Dedifferentiated amniotic fluid mesenchymal stem cell (primary cell): Measurements from ENCODE around the gene NEDD8.

Experiments used
- DNase-seq: peaks from one replicate; pipeline ENCODE4 v3.0.0-alpha.2; 2016; ENCODE audit errors: extremely low spot score

NEDD8 gene

DNA sequence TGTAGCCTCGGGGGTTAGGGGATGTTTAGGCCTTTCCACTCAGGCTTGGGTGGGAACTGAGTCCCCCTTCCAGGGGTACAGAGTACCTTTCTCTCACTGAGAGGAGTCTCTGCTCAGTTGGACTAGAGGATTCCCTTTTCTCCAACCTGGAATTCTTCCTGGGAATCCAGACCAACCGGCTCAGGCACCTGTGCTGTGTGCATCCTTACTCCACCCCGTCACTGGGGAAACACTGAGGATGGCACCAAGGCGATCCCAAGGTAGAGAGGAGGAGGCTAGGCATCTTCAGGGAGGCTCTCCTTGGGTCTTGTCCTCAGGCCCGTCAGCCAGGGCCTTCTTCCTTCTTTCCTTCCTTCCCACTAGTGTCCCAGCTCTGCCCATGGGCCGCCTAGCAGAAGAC lies 31.7 kb upstream of the NEDD8 start:
- DNase-seq: no peak

DNA sequence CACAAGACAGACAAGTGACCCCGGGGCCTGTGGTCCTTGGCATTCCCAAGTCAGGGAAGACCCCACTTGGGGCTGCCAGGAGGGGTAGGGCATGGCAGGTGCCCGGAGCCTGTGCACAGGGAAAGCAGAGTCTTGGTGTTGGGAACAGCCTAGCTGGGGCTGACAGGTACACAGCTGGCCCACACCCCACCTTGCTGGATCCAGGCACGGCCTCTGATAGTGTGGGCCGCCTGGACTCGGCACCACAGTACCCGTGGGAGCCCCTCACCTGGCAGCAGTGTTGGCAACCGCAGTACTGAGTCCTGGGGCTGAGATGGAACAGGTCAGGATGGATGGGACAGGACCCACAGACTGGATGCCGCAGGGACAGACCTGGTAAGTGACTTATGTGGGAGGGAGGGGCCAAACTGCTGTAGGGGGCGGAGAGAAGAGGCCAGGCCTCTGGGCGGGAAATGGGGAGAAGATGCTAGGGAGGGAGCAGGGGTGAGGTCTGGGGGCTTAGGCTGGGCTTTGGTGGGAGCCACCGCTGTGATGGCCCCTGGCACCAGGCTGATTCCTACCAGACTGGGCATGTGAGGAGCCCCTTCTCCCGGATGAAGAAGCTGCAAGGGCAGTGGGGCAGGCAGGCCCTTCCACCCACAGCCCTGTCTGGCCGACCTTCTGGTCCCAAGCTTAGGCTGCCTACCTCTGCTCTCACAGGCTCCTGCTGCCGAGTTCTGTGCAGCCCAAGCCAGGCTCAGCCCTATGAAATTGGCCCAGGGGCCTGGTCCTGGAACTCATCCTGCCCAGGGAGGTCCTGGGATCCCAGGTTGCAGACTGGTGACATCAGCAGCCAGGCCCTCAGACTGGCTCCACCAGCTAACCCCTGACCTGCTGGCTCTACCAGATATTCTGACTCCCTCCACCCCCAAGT lies 30.9 kb upstream of the NEDD8 start, which contains the start of gene TGM1:
TGM1 (minus strand) TSS at position 357 of the 913 bp plus-strand sequence. CDS start 825 bp downstream, outside the sequence.
- DNase-seq: no peak

DNA sequence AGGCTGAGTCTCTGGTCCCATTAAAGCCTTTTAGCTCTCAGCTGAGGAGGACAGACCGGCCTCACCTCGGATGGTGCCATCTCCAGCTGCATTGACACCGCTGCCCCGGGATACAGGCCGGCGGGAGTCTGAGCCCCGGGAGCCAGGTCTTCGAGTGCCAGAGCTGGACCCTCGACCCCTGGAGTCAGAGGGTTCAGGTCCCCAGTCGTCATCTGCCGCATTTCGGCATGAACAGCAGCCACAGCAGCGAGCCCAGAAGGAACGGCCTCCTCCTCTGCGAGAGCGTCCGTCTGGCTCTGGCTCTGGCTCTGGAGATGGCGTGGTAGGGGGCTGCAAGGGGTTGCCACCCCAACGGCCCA lies 29.8 kb upstream of the NEDD8 start:
- no peak for DNase-seq

DNA sequence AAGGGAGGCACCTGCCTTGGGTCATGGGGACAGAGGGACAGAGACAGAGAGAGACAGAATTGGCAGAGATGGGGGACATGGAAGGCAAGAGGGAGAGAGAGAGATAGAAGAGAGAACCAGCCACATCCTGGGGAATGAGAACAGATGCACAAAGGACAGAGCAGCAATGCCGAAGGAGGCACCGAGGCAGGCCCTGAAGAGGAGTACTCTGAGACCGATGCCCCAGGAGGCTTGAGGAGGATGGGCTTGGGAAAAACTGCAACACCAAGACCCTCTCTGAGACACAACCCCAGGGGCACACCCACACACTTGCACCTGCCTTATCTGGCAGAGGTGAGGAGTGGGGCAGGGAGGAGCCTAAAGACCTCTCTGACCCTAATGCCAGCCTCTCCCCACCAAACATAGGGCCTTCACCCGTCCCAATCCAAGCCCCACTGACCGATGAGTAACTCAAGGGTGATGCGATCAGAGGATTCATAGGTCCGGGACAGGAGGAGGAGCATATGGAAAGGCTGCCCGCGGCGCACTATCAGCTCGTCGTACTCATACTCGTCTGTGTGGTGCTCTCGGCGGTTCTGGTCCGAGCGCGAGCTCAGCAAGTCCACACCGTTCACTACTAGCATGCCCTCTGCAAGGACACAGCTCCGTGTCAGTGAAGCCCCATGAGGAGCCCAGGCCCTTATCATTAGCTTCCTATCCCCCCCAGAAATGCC lies 29.2 kb upstream of the NEDD8 start:
- DNase-seq: no peak

DNA sequence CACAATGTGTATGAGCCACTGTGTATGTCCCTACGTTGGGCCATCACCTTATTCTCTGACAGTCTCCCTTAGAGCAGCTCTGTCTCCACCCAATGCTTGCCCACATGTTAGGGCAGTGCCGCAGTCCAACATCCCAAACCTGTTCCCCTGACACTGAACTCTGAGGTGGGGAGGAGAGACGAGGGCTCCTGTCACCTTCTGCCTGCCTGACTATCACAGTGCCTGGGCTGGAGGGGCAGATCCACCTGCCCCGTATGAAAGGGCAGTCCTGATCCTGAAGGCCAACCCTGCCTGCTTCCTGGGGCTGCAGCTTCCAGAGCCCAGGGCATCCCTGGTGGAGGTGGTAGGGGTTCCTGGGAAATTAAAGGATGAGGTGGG lies 28.6 kb upstream of the NEDD8 start:
- no peak for DNase-seq

DNA sequence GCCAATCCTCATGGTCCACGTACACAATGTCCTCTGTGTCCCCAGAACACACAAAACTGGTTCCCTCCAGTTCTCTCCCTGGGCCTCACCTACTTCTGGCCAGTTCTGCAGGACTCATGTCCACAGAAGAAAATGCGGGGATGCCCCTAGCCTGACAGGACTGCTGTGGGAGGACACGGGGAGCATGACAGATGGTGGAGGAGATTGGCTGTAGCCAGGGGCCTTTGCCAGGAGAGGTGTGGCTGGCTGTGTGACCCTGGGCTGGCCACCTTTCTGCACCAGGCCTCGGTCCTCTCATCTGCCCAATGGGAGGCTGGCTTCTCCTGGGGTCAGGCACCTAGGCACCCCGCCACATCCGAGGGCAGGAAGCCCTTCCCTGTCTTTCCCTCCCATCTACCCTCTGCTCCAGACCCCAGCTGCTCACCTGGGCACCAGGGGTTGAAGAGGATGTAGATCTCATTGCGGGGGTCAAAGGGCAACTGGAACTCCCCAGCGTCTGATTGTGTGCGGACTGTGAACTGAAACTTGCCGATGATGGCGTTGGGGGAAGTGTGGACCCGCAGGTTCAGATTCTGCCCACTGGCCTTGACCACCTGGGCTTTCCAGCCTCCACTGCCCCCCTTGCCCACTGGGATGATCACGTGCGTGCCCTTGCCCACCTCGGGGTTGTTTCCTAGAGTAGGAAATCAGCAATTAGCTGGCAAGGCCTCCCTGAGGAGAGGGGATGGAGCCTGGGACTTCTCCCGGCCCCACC lies 28.0 kb upstream of the NEDD8 start:
- DNase-seq: no peak

DNA sequence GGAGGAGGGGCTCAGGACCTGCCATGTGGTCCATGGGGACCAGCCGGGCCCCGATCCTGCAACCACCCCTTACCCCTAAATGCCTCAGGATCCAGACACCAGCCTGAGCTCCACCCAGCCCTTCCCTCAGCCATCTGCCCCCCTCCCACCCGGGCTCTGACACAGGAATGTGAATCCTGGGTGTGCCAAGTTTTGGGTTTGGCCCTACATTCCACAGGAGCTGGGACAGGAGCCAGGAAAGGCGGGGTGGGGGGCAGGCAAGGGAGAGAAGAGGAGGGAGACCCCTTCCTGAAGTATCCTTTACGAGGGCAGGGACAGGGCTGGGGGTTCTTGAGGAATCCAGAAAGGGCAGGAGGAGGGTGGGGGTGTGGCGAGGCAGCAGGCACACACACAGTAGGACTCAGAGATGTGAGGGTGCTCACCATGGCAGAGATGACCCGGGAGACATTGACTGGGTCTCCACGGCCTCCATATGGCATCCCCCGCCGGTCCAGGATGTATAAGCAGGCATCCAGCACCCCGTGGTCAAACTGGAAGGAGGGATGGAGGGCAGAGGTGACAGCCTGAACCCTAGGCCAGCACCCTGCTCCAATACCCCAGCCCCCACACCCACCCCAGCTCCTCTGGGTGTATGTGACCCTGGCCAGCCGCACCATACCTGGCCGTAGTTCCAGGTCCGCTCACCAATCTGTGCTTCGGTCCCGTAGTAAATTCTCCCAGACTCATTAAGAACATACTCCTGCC lies 27.3 kb upstream of the NEDD8 start:
- peak; percentile 64 for DNase-seq

DNA sequence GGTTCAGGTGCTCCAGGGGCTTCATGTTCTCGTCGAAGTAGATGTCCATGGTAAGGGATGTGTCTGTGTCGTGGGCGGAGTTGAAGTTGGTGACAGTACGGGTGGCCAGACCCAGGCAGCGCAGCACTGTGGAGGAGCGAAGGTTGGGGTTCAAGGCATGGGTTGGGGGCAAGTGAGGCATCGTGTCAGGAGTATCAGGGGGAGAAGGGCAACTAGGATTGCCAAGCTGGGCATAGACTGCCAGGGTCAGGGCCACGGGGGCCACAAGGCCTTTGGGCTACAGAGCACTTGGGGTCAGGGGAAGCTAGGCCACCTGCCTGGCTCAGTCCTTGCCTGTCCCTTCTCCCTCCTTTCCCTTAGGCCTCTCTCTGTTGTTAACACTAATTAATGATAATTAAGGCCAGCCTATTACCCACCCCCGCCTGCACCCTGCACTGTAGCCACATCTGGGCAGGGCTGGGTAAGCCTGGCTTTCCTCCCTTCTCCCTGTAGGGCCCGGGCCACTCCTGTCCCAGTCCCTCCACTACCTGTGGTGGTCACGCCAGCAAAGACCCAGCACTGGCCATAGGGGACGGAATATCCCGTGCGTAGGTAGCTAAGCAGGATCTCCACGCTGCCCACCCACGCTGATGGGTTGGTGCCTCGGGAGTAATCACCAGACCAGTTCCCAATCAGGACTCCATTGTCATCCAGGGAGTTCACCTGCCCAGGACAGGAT lies 26.5 kb upstream of the NEDD8 start:
- no peak for DNase-seq

DNA sequence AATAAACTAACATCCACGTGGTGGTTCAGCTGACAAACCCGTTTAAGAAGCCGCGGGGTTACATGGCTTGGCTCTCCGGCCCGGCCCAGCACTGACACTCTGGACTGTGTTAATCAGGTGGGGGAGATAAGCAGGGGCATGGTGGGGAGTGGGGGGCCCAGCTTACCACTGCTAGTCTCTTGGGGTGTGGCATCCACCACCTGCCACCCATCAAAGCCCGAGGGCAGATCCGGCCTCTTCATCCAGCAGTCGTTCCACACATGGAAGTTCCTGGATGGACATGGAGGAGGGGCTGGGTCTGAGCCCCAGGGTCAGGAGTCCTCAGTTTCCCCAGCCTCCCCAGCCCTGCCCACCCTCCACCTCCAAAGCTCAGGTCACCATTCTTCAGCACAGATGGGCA lies 26.0 kb upstream of the NEDD8 start:
- no peak for DNase-seq

DNA sequence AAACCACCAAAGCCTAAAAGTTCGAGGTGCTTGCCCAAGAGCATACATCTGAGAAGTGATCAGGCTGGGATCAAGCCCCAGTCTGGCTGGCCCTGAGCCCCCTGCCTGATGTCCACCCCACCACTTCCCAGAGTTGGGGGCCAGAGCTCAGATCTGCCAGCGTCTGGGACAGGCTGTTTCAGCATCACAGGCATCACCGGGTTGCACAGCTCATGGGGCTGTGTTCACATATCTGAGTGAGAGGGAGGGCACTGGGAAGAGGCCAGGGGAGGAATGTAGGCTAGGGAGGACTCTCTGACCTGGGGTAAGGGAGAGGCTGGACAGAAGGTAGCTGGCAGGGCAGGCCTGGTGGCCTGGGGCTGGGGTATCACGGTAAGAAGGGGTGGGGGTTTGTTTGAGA lies 24.8 kb upstream of the NEDD8 start:
- no peak for DNase-seq

DNA sequence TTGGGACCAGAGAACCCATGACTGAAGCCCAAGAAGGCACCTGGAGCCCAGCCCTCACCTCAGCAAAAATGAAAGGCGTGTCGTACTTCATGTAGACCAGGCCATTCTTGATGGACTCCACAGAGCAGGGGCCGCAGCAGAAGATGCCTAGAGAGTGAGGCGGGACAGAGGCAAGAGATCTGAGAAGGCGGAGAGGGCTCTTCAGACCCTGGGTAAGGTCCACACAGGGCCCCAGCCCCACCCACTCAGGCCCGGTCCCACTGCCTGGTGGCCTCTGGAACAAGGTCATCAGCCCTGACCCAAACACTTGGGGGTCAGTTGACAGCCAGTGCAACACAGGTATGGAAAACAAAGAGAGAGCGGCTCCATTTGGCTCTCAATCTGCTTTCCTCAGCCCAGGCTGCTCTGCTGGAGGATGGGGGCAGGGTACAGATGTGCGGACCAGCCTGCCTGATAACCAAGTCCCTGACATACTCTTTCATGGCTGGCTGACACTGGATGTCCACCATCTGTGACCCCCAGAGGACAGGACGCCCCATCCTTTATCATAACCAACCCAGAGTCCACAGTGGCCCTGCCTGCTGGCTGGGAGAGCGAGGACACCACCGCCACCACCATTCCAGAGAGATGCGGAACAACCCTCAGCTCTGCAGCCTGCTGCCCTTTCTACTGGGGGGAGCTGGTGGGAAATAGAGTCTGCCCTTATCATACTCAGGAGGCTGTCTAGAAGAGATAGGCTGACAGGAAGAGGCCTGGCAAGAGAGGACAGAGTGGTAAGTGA lies 24.0 kb upstream of the NEDD8 start:
- DNase-seq: no peak

DNA sequence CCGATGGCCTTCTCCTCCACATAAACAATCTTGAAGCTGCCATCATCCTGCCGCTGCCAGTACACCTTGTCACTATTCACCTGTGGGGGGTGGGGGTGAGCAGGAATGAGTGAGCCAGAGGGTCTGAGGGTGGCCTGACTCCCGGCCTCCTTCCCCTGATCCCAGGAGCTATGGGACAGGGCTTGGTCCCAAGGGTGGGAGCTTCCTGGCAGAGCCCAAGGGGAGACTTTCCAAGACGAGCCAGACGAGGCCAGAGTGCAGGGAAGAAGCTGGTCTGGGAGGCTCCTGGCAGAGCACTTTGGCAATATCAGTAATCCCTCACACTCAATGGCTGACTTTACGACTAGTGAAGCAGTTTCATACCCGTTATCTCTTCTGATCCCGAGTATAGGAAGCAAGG lies 23.3 kb upstream of the NEDD8 start:
- no peak for DNase-seq

DNA sequence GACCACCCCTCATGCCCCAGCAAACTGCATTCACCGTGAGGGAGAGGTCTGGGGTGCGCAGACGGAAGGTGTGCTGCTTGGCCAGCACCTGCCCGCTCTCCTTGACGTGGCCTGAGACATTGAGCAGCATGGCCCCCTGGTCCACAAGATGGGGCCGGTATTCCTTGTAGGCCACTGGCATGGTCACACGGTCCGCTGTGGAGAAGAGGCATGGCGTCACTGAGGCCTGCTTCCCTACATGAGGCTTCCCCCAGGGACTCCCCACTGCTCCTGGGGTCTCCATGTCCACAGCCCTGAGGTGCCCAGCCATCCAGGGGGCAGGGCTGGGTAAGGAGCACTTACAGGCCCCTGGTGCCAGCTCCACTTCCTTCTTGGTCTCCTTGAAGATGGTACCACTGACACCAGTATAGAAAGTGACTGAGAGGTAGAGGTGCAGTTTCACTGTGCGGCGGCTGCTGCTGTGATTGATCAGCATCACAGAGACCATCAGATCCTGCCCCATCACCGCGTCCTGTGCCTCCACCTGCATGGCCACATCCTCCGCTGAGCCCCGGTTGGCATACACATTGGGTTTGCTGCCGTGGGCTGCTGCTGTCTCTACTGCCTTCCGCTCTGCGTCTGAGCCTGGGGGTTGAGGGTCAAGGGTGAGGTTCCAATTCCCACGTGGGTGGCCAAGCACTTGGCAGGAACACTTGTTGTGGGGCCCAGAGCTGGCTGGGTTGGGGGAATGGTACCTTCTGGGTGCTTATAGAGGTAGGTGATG lies 22.6 kb upstream of the NEDD8 start:
- DNase-seq: no peak

DNA sequence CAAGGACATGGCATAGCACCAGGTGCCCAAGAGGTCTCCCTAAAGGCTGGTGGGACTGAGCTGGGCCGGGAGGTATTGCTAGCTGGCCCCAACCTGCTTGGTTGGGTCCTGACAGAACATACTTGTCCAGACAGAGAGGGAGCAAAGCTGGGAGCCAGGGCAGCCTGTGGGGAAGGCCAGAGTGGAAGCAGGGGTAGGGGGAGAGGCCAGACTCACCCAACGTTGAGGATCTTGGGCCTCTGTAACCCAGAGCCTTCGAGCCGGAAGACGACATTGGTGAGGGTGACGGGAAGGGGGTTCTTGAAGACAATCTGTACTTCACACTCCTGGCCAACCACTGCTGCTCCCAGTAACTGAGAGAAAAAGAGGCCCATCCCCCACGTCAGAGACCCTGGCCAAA lies 21.8 kb upstream of the NEDD8 start:
- no peak for DNase-seq

DNA sequence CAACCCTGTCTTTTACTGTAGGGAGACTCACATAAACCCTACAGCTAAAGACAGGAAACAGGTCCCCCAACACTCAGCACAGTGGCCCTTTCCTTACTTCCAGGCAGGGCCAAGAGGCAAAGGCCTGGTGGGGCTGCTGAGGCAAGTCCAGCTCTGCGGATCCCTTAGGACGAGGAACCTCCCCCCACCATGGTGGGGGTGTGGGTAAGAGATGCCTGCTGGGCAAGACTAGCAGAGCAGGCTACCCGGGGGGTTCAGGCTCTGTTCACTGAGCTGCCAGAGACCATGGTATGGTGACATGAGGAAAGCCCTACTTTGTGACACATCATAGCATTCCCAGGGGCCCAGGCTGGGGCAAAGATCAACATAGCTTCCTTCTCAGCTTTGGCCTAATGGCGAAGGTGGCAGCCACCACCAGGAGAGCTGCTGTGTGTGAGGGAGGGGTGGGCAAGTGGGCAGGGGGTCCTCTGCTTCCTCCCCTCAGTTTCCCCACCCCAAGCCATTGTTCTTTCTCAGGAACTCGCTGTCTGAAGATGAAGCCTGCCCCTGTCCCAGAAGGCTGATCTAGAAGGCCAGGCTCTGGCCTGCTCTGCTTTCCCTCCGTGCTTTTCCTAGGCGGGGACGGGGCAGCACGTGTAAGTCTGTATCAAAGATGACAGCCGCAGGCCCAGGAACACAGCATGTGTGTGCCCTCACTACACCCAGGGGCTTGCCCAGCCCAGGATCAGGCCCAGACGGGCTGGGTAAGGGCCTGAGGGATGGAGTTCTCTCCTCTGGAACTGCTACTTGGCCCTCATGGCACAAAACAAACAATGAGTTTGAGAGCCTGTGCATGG lies 20.3 kb upstream of the NEDD8 start:
- no peak for DNase-seq

DNA sequence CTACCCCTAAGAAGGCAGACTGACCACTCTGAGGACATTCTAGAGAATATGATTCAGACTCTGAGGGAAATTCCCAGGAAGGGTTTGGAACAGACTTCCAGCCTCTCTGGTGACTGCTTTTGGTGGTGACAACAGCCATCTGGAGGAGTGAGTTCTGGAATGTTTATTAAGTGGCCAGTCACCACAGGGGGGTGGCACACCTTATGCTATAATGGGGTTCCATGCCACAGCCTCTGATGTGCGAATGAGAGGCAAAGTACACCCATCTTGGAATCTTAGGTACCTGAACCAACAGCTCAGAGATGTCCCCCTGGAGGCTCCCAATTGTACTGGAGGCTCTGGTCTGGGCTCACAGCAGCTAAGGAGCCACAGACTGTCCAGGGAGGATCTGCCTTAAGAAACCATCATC lies 19.7 kb upstream of the NEDD8 start:
- DNase-seq: peak; percentile 21

DNA sequence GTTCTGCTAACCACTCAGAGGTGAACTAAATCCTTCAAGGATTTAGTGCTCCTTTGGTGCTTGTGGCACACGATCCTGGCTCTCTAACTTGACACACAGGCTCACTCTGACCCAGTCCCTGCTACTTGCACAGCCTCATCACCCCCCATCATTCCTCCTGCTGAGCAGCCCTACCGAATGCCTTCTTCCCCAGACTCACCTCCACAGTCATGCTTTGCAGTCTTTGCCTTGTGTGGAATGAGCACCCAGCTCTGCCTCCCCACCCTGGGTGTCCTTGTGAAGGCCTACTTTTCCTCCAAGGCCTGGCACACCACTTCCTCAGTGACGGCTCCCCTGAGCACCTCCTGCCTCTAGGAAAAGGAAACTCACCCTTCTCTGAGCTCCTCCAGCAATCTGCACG lies 18.2 kb upstream of the NEDD8 start:
- no peak for DNase-seq

DNA sequence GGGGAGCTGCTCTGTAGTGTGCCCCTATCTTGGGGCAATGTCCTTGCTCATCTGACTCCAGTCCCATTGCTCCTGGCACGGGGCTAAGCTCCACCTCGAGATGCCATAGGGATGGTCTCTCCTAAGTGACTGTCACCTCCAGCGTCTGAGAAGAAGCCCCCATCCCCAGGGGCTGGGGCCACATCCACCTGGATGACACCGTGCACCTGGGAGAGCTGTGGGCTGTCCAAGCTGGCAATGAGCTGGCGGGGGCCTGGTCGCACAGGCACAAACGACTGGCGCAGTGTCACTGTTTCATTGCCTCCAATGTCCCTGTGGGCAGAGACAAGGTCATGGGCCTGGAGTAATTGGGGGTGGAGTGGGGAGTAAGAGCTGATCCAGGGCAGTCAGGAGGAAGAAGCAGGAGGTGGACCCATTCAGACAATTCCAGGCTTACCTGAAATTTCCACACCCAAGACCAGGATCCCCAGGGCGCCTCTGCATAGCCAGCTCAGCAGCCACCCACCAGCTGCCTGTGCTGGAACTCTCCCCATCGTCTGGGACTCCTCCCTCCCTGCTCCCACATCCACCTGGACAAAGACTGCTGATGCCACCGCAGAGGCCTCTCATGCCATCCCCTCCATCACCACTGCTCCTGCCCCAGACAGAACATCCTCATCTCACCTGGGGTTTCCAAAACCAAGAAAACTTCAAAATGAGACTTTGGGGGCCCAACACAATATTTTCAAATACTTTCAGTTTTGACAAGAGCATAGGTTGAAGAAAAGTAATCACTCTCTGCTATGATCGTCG lies 17.3 kb upstream of the NEDD8 start:
- DNase-seq: no peak
